D721Med (cell line): Measurements from ENCODE around the gene PRX.

ENCODE experiments used
- DNase-seq: peaks from one replicate; pipeline ENCODE4 v3.0.0; 2011; ENCODE audit warnings: low spot score; ENCODE audit not compliant: insufficient read length
- FAIRE-seq: peaks from 2 replicates; lab custom pipeline; 2011; peaks lifted over from hg19 to GRCh38; lab: Jason Lieb, UNC
- TF ChIP-seq, protein P1 (sequence below): IDR thresholded peaks from 2 replicates; pipeline ENCODE4 v1.5.1; 2012; ENCODE audit warnings: mild to moderate bottlenecking, control low read depth; ENCODE audit not compliant: insufficient read depth; ENCODE audit errors: missing control alignments

The PRX gene

DNA sequence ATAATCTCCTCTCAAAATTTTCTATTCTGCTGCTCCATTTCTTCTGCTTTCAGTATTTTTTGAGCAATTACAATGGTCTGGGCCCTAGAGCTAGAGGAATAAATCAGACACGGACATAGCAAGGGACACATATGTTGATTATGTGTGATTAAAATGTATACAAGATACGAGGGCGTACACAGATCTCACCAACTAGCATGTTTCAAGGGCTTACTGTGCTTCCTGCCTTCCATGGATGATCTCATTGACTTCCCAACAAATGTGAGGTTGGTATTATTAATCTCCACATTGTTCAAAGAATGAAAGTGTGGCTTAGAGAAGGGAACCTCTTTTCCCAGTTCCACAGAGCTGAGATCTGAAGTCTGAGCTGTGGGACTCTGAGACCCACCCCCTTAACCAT, 55.5 kb downstream of the PRX start:
- TF ChIP-seq, protein P1, sequence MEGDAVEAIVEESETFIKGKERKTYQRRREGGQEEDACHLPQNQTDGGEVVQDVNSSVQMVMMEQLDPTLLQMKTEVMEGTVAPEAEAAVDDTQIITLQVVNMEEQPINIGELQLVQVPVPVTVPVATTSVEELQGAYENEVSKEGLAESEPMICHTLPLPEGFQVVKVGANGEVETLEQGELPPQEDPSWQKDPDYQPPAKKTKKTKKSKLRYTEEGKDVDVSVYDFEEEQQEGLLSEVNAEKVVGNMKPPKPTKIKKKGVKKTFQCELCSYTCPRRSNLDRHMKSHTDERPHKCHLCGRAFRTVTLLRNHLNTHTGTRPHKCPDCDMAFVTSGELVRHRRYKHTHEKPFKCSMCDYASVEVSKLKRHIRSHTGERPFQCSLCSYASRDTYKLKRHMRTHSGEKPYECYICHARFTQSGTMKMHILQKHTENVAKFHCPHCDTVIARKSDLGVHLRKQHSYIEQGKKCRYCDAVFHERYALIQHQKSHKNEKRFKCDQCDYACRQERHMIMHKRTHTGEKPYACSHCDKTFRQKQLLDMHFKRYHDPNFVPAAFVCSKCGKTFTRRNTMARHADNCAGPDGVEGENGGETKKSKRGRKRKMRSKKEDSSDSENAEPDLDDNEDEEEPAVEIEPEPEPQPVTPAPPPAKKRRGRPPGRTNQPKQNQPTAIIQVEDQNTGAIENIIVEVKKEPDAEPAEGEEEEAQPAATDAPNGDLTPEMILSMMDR = no peak
- DNase-seq (no peak), FAIRE-seq (no peak)

DNA sequence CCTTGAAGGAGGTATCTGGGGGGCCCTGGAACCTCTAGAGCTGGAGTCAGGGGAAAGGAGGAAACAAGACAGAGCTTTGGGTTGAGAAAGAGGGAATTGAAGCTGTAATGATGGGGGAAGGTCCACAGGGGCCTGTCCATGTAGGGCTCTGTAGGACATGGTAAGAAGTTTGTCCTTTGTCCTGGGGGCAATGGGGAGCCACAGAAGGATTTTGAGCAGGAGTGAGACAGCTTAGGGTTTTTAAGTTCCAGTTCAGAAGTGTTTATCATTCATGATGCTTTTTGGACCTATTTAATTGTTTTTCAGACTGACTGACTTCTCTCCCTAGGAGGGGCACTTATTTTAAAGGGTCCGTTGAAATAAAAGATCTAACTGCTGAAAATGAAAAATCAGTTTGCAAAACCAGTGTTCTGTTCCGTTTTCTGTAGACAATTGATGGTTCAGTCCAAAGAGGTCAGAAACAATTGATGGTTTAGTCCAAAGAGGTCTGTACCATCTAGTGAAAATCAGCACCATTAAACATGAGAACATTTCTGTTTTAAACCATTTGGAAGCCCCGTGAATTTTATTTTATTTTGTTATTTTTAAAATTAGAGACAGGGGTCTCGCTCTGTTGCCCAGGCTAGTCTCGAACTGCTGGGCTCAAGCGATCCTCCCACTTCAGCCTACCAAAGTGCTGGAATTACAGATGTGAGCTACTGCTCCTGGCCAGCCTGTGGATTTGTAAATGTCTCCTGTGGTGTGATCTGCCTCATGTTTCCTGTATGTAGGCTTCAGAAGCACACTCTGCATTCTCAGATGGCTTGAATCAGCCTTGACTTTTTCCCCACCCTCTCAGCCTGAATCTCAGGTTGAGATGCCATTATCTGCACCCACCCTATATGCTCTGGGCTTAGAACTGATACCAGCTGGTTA, 56.2 kb downstream of the PRX start:
- FAIRE-seq (no peak), DNase-seq (no peak)
- TF ChIP-seq, protein P1 = no peak

DNA sequence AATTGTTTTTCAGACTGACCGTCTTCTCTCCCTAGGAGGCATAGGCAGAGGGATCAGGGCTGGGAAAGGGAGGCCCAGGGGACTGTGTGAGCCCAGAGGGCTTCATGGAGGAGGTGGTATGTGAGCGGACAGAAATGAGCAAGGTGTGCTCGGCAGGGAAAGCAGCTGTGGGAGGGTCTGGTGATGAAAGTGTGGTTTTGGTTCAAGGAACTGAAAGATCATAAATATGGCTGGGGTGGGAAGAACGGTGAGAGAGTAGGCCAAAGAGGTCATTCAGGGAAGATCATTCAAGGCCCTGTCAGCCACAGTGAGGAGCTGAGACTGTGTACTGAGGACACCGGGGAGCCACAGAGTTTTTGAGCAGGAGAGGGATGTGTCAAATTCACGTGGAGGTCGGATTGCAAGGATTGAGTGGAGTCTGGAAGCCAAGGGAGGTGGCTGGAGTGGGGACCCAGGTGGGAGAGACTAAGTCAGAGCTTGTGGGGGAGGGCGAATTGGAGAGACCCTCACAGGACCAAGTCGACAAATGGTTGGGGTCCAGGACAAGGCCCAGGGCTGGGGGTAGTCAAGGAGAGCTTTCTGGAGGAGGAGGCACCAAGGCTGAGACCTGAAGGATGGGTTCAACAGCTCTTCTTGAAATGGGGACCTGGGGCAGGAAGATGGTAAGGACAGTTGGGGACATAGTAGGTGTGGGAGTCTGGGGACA, 57.0 kb downstream of the PRX start:
- FAIRE-seq (no peak), DNase-seq (no peak)
- TF ChIP-seq, protein P1 = no peak

DNA sequence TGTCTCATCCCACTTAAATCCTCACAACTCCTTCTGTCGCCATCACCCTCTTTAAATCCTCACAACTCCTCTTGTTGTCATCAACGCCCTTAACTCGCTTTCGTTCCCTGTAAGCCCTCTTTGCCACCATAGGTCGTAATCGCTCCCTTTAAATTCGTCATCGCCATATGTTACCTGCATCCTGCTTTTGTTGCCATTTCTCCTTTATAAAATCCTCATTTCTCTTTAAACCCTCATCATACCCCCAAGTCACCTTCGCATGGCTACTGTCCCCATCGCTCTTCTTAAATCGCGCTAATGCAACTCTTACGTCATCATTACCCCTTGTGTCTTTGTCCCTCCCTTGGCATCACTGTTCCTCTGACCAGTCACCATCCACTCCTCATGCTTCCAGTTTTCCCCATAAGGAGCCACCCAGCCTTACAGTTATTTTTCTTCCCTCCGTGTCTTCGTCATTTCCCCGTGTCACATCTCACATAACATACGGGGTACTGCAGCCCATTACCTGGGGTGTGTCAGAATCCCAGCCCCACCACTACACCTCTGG, 64.1 kb downstream of the PRX start:
- TF ChIP-seq, protein P1 = no peak
- DNase-seq (no peak), FAIRE-seq (no peak)

DNA sequence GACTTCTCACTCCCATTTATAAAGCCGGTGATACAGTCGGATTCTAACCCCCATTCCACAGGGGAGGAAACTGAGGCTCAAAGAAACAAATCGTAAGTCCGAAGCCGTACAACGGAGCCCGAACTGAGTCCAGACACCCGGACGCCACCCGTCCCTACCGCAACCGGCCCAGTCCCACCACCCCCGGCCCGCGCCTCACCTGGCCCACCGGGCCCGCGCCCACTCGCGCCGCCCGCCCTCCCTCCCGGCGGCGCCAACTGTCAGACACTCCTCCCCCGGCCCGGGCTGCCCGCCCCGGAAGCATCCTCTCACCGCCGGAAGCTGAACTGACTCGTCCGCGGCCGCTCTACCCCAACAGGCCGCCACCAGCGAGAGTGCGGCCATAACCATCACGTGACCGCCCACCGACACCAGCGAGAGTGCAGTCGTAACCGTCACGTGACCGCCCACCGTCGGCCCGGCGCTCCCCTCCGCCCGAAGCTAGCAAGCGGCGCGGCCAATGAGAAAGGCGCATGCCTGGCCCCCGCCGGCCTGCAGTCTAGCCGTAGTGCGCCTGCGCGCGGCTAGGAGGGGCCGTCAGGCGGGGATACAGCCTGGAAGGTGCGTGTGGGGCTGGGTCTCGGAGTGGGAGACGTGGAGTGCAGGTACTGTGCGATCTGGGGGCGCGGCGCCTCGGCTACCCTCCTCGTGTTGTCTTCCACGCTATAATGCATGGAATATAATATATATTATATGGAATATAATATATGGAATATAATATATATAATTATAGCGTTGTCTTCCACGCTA, 64.9 kb downstream of the PRX start, which contains the start of the genes C19orf47 and PLD3:
Gene C19orf47, minus strand, starts transcription at position 273 of the 789 bp plus-strand sequence. CDS start 6,540 bp downstream, outside the sequence.
Gene PLD3, plus strand, starts transcription at position 571 of the 789 bp plus-strand sequence. CDS start 17,789 bp downstream, outside the sequence.
- no peak for FAIRE-seq
- TF ChIP-seq, protein P1 = no peak

DNA sequence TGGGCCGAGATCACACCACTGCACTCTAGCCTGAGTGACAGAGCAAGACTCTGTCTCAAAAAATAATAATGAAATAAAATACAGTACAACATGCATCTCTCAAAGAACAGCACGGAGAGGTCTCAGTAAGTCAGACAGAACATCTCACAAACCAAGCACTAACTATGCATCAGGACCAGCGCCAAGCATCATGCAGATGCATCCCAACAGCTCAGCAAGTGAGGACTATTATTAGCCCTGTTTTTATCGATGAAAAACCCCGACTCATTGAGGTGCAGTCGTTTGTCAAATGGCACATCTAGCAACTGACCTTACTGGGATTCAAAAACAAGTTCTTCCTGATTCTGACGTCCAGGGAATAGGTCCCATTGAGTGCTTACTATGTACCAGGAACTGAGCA, 68.8 kb downstream of the PRX start:
- DNase-seq (no peak), FAIRE-seq (no peak)
- TF ChIP-seq, protein P1 = no peak

More for the DNA sequence above, 64.9 kb downstream of the PRX start, which contains the start of the genes C19orf47 and PLD3:
- DNase-seq = peak; percentile 99
